Activated CD8-positive, alpha-beta memory T cell treated with anti-CD3 and anti-CD28 coated beads for 24 hours (primary cell): ENCODE measurements around the gene VAV2.
"Not testable (repeated sequence)": the region's sequence is repeated elsewhere in the genome, so short reads cannot be mapped to it uniquely, and the experiment has no call there.

ENCODE experiments used
- DNase-seq: peaks from one replicate; pipeline ENCODE4 v3.0.0-alpha.2; 2020

The VAV2 gene

DNA sequence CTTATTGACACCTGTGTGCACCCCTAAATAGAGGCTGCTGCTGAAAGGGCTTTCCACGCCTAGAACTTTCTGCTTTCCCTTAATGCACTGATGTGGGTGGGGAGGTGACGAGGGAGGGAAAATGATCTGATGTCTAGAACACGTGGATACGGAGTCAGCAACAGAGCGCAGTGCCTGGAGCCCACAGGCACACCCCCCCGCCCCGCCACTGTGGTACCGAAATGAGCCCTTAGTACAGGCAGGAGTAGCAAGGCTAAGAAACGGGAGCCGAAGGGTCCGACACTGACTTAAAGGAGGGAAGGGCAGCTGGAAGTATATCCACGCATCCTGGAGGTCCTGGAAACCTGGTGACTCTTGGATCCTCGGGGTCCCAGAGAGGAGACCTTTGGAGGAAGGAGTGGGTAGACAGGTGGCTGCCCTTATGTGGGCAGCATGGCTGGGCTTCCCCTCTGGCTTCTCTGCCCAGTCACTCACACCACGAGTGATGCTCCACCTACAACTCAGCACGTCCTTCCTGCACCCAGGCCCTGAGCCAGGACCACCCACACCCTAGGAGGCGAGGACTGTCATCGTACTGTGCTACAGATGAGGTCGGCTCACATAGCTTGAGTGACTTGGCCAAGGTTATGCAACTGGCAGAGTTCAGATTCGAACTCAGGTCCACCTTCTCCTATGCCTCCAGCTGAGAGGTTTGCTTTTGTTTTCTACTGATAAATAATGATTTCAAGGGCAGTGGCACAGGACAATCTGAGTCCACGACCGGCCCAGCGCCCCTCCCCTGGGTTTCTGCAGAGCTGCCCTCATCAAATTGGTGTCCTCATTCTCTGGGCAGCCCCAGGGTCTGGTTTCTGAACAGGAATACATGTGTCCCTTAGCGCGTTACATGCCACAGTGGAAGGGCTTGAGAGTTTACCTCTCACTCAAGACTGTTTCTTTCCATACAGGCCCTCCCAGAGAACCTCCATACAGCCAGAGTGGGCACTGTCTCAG lies 4.7 kb upstream of the VAV2 start:
- no peak for DNase-seq

DNA sequence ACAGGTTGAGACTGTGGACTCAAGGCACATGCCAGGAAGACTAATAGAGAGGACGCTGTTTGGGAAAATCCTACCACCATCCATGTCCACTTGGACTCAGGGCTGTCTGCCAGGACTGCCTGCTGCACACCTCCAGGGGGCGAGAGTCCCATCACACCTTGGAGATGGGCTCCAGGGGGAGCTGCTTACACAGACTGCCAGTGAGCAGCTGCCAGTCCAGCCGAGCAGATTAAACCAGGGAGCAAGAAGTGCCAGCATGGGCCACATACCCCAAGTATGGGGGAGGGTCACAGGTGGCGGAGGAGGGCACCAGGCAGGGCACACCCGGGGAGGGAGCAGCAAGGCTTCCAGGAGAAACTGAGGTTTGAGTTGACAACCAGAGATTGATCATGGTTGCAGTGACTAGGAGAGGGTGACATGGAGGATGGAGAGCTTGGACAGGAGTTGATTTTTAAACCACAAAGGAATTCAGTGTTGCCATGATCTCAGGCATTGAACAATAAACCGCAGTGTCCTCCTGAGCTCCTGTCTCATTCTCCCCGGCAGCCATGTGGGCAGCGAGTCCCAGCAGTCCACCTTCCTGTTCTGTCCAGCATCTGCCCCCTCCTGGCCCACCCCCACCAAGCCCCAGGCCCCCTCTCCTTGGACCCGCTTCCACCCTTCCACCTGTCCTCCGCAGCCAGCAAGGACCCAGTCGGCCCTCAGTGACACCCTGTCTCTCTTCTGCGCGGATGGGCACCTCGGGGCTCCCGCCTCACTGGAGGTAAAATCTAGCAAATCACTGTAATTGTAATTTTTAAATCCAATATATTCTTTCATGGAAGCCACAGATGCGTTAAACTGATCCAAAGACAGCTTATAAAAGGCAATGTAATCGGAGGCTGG lies 3.1 kb upstream of the VAV2 start:
- DNase-seq, result no peak

DNA sequence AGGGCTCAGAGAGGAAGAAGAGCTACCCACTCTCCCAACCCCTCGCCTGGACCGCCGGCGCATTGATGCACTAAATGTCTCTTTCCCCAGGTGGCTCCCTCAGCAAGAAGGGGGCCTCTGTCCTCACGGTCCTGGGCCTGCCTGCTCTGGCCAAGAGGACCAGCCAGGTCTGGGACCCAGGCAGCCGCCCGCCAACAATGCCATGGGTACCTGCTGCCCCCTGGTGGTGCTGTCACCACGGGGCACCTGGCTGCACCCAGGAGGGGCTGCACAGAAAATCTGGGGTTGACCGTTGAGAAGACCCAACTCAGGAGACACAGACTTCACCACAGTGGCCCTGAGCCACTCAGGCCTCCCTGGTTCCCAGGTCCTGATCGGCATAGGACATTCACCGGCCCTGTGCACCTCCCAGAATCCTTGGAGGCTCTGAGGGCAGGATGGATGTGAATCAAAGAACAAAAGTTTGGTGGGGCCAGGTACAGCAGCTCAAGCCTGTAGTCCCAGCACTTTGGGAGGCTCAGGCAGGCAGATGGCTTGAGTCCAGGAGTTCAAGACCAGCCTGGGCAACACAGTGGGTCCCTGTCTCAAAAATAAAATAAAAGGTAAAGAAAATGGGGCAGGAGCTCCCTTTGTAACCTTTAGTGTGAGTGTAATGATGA lies 2.4 kb upstream of the VAV2 start:
- DNase-seq, result peak; percentile 94

DNA sequence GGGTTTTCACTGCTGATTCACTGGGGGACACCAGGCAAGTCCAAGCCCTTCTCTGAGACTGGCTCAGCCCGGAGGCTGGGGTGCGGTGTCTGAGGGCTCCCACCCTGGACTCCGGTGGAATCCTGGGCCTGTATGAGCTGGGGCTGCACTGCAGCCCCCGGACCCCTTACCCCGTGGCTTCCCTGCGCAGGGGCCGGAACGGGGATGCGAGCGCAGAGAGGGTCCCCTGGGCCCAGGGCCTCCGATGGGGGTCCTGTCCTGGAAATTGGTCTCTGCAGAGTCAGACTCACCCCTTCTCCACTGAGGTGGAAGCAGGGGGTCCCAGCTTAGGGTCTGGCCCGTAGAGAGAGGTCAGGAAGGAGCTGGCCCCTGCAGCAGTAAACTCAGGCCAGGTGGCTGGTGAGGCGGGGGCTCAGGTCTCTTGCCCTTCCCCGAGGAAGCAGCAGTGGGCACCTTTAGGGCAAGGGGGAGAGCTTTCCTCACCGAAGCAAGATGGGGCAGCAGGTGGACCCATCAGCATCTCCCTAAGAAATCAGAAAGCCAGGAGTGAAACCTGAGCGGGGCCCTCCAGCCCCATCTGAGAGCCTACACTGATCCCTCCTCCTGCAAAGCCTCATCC lies 1.6 kb upstream of the VAV2 start:
- DNase-seq, result no peak

DNA sequence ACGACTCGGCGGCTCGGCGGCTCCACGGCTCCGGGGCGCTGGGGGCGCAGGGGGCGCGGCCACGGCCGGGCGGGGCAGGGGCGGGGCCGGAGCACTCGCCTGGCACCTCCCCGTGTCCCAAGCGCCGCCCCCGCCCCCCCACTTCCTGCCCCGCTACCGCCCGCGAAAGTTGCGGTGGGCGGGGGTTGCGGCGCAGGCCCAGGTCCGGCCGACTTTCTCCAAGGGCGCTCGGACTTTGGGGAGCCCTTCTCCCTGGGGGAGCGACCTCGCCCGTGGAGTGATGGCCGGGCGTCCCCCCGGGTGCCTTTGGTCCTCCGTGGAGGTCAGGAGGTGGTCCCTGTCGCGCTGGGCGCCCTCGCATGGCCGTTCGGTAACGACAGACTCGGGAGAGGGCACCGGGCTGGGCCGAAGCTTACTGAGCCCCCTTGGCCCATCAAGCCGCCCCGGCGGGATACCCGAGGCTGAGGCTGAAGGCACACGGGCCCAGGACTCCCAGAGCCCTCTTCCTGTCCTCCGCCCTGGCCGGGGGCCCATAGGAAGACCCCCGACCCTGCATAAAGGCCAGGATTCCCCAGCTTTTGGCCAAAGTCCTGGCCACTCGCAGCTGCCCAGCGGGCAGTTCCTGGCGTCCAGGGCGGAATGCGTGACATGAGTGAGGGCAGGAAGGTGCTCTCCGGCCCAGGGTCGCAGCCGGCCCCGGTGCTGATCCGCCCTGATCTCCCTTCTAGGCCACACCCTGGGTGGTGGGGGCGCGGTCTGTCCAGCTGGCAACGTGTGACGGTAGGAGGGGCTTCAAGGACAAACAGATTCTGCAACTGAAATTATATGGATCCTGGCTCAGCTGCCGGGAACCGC lies 883 bp upstream of the VAV2 start:
- peak; percentile 91 for DNase-seq

DNA sequence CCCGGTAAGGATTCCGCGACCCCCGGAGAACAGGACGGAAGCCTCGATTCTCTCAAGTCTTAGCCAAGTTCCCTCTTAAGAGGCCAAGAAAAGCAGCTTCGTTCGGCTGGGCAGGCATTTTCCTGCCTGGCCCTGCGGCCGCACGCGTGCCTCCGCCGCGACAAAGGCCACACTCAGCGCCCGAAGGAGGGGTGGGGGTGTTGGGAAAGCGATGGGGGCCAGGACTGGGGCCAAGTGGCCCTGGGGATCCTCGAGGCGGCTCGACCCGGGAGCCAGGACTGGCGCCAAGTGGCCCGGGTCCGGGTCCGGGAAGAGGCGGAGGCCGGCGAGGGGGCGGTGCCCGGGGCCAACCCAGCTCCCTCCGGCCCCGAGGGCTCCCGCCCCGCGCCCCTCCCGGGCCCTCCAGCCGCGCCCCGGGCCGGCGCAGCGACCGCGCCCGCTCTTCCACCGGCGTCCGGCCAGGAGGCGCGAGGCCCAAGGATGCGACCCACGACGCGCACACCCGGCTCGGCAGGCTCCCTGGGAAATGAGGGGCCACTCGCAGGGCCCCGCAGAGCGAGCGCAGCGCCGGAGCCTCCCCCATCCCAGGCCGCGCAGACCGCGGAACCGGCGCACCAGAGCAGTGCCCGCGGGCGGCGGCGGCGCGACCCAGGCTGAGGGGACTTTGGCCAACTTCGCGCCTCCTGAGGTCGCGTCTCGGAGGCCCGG lies 756 bp downstream of the VAV2 start:
- DNase-seq, result peak; percentile 61

DNA sequence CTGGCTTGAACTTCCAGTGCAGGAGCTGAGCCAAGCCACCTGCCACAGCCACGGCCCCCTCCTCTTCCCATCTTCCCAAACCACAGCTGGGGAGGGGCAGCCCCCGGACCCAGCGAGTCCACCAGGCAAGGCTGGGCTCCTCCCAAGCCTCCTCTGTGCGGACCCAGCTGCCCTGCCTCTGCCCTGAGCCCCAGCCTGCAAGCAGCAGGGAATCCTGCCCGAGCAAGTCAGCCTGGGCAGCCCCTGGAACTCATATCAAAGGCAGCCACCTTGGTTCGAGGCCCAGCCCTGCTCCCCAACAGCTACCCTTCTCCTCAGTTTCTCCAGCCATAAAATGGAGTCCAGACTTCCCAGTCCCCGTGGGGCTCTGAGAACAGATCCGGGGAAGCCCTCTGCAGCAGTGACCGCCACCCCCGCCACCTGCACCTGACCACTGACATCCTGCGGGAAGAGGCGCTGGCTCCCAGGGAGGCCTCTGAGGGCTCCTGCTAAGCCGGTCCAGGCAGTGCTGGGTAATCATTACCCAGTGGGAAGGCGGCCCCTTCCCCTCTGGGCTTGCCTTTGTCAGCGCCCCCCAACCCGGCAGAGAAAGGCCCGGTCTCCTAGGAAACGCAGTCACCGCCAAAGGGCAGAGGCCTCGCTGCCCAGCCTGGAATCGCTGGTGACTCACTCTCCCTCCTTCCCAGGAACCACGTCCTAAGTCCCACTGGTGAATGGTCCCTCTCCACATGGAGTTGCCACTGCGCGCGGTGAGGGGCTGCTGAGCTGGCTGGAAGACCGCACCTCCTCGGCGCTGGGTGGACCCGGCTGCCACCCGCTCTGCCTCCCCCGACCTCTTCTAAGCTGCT lies 1.5 kb downstream of the VAV2 start:
- no peak for DNase-seq

DNA sequence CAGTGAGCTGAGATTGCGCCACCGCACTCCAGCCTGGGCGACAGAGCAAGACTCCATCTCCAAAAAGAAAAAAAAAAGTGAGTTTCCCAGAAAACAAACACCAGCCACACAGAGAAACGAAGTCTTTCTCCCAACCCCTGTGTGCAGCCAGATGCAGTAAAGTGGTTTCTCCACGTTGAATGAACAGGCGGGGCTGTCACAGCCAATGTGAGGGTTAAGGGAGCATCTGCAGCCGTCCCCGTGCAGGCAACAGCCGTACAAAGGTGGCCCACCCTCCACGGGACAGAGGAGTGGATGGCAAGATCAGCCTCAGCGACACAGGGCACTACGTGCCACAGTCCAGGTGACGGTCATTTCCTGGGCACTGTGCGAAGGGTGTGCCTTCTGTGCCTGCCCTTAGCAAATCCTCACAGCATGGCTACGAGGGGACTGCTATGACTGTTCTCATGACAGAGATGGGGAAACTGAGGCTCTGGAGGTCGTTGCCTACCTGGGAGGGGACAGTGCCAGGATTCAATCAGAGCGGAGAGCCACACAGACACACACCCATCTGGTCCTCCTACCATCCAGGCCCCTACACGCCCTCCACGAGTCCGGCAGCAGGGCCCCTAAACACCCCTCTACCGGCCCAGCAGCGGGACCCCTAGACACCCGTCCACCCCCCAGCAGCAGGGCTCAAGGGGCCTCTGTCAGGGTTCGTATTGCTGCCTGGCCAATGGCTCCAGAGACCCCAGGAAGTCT lies 2.3 kb downstream of the VAV2 start:
- no peak for DNase-seq

DNA sequence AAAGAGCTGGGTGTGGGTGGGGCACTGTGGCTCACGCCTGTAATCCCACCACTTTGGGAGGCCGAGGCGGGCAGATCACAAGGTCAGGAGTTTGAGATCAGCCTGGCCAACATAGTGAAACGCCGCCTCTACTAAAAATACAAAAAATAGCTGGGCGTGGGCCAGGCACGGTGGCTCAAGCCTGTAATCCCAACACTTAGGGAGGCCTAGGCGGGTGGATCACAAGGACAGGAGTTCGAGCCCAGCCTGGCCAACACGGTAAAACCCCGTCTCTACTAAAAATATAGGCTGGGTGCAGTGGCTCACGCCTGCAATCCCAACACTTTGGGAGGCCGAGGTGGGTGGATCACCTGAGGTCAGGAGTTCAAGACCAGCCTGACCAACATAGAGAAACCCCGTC lies 3.4 kb downstream of the VAV2 start:
- not testable (repeated sequence) for DNase-seq

DNA sequence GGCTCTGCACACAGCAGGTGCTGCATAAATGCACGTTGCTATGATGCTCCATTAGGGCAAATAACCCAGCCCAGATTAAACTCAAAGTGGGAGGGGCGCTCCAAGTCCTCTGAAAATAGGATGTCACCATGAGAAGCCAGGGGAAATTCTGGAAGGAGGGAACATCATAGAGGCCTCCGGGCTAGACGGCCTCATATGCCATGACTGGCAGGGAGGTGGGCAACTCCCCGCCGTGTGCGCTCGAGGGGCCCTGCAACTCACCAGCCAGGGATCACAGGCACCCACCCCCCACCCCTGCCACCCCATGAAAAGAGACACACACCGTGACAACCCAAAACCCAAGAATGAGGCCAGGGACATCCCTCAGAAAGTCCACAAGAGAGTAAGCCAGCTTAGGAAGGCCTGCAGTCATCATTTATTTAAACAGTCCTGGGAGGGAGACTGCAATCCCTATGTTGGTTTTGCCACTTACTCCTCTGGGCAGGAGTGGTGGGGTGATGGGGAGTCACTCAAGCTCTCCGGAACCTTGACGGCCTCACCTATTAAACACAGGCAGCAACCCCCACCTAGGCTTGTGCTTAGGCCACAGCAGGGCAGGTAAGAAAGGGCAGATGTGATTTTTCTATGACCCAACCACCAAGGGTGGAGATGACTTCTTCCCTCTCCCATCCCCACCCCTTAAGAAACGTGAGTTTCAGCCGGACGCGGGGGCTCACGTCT lies 4.0 kb downstream of the VAV2 start:
- no peak for DNase-seq

DNA sequence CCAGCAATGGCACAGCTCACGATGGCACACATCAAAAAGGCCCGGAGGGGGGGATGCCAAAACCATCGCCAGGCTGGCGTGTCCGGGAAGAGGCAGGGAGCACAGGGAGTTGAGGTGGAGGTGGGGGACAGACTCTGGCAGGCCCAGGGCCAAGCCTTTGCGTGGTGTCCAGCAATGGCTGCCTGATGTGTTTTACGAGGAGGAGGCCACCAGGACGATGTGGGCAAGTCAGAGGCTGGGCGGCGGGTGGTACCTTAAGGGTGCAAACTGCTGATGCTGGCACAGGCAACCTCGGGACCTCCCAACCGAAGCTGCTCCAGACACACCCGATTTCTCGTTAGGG lies 4.7 kb downstream of the VAV2 start:
- DNase-seq, result no peak

DNA sequence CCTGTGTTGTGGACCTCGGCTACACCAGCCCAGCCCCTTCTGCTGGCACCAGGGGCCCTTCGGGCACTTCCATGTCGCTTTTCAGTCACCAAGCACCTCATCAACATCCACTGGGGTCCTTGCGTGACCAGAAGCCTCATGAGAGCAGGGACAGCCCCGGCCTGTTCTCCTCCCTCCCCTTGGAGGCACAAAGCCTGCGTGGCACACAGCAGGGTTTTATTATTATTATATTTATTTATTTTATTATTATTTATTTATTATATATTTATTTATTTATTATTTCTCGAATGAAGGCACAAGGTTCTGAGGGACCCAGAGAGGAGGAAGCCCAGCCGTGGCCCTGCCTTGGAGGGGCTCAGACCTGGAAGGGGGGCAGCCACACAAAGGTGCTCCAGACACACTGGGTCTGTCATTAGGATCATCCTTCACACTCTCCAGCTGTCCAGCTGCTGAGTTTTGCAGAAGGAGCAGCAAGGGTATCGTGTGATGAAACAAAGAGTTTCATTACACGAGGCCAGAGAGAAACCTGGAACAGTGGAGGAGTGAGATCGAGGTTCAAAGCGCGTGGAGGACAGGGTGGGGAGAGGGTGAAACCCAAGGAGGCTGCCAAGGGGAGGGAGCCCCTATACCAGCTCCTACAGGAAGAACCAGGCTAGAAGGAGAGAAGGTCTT lies 5.2 kb downstream of the VAV2 start:
- DNase-seq, result no peak

DNA sequence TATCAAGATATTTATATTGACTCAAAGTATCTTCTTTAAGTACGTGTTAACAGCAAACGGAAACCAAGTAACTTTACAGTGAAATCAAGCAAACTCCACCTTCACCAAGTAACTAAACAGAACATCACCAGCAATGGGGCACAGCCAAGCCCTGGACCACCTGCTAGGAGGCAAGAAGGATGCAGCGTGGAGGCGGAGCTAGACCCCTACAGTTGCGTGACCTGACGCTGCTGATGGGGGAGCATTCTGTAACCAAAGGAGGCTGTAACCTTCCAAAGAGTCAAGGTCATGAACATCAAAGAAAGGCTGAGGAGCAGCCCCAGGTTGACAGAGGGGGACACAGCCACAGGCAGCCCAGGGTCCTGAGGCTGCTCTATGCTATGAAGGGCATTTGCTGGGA lies 6.1 kb downstream of the VAV2 start:
- no peak for DNase-seq

DNA sequence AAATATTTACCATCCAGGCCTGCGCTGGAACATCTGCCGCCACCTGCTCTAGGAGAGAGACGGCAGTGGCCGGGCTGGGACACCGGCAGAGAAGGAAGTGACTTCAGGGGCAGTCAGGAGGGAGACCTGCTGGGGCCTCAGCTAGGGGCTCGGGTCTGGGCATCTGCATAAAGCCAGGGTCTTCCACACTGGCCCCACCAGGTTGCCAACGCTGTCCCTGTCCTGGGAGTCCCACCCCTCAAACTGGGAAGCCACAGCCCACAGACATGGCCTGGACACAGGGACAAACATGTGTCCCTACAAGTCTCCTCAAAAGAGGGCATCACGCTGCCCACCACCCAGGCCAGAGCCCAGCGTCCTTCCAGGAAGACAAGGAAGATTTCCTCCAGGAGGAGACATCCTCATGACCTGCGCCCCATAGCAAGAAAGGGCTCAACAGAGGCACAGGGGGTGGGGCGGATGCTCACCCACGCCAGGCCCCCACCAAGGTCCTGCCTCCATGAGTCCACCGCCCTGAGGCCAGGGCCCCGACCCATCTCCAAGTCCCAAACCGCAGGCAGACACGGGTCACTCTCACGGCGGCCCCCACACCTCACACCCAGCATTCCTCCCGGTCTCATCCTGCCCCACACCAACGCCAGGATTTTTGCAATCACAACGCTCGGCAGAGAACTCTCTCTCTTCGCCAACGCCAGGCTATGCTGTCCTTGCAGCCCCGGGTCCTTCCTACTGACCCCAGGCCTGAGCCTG lies 9.0 kb downstream of the VAV2 start:
- no peak for DNase-seq

DNA sequence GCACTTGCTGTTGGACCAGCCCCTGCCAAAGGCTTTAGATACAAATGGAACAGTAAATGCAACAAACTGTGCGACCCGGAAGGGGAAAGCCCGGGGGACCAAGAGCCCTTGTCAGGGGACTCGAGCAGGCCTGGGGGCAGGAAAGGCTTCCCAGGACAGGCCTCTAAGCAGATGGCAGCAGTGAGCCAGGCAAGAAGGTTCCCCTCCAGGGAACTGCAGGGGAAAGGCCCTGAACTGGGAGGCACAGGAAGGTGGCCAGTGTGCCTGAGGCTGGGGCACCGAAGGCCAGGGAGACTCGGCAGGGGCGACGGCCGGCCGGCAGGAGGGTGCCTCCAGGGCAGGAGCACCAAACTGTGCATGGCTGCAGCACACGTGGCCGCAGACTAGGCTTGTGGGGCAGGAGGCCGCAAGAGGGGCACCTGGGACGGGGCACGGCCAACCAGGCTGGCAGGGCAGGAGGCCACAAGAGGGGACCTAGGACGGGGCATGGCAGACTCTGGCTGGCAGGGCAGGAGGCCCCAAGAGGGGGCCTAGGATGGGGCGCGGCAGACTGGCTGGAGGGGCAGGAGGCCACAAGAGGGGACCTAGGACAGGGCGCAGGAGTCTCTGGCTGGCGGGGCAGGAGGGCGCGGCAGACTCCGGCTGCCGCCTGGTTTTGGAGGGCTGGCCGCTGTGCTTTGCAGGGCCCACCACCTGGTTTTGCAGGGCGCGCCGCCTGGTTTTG lies 10.0 kb downstream of the VAV2 start:
- no peak for DNase-seq

DNA sequence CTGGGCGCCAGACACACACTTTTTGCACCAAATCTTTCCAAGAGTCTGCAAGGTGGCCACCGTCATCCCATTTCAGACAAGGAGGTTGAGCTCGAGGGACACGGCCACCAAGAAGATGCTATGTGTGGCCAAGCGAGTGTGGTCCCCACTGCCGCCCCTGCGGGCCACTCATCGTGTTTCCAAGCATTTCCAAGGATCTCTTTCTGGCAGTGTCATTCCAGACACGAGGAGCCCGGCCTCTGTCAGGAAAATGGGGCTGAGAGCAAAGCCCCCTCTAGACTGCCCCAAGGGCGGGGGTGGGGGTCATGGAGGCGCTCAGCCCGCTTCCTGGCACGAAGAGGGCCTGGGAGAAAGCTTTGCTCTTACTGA lies 10.6 kb downstream of the VAV2 start:
- no peak for DNase-seq
